H1 (cell line): Measurements from ENCODE around the gene NELL1. TPM values are rescaled to one million over a fixed set of nuclear protein-coding genes. Genes with fewer than 3 reads are reported as not detected.

ENCODE experiments used
- CTCF ChIA-PET: fragments of 300-600 bp; sonication (Branson Sonifier 250); formaldehyde crosslinking; loops from one replicate; lab custom pipeline; 2021; ENCODE audit not compliant: partially characterized antibody; lab: Charles Lee
- POLR2A ChIA-PET: fragments of 300-600 bp; sonication (Branson Sonifier 250); formaldehyde crosslinking; loops from one replicate; lab custom pipeline; 2021; ENCODE audit warnings: inconsistent platforms; ENCODE audit not compliant: partially characterized antibody; lab: Charles Lee
- DNase-seq, 2 experiments: peaks; one replicate each; pipeline versions ENCODE4 v3.0.0 to v3.0.0-alpha.2; 2010 to 2022; ENCODE audit warnings: low spot score in 2 of 2, low read depth in 1 of 2, mixed read lengths in 1 of 2
- FAIRE-seq: peaks from 2 replicates; lab custom pipeline; 2011; peaks lifted over from hg19 to GRCh38; lab: Jason Lieb, UNC
- H2AFZ ChIP-seq: 2 replicates; pipeline ENCODE4 v1.8.1; 2012; ENCODE audit warnings: low read length, inconsistent platforms
- H2AK5ac ChIP-seq: 2 replicates; pipeline ENCODE4 v1.6.1; 2013; ENCODE audit warnings: low read depth, low read length
- H2BK120ac ChIP-seq: replicated peaks from 2 replicates; pipeline ENCODE3; 2013; ENCODE audit warnings: low read depth, low read length, inconsistent platforms
- H2BK12ac ChIP-seq: 2 replicates; pipeline ENCODE4 v1.6.1; 2013; ENCODE audit warnings: low read depth, low read length
- H2BK15ac ChIP-seq: 2 replicates; pipeline ENCODE4 v1.6.1; 2013; ENCODE audit warnings: low read length
- H2BK20ac ChIP-seq: 2 replicates; pipeline ENCODE4 v1.6.1; 2013; ENCODE audit warnings: low read length
- H2BK5ac ChIP-seq: 2 replicates; pipeline ENCODE4 v1.6.1; 2013; ENCODE audit warnings: low read depth, low read length
- H3K14ac ChIP-seq: 2 replicates; pipeline ENCODE4 v1.6.1; 2013; ENCODE audit warnings: inconsistent platforms; ENCODE audit not compliant: insufficient read length
- H3K18ac ChIP-seq: 2 replicates; pipeline ENCODE4 v1.6.1; 2013; ENCODE audit warnings: low read length; ENCODE audit errors: extremely low read depth
- H3K23ac ChIP-seq: 2 replicates; pipeline ENCODE4 v1.6.1; 2013; ENCODE audit warnings: inconsistent platforms; ENCODE audit not compliant: insufficient read length
- H3K23me2 ChIP-seq: 2 replicates; pipeline ENCODE4 v1.6.1; 2013; ENCODE audit warnings: low read depth, low read length
- H3K27ac ChIP-seq: 2 replicates; pipeline ENCODE4 v1.6.1; 2011; ENCODE audit warnings: low read depth, low read length, inconsistent platforms
- H3K27me3 ChIP-seq, 4 experiments: replicated peaks in 1 of 4; 1 replicate in 1 of 4; 2 replicates in 3 of 4; pipeline versions ENCODE4 v1.6.1 to v1.8.1; 2011 to 2013; ENCODE audit warnings: low read length in 3 of 4, mild to moderate bottlenecking in 3 of 4, inconsistent platforms in 2 of 4, mixed read lengths in 2 of 4, moderate library complexity in 1 of 4; ENCODE audit not compliant: control insufficient read depth in 3 of 4, insufficient read depth in 3 of 4; ENCODE audit errors: extremely low read depth in 1 of 4
- H3K36me3 ChIP-seq, 4 experiments: 2 replicates each; pipeline versions ENCODE4 v1.6.1 to v1.8.1; 2011 to 2013; ENCODE audit warnings: mild to moderate bottlenecking in 4 of 4, low read length in 3 of 4, moderate library complexity in 2 of 4, control low read depth in 1 of 4, inconsistent platforms in 1 of 4; ENCODE audit not compliant: insufficient read depth in 4 of 4, control insufficient read depth in 2 of 4
- H3K4ac ChIP-seq: replicated peaks from 2 replicates; pipeline ENCODE3; 2013; ENCODE audit warnings: low read length, low read depth, mixed read lengths, inconsistent platforms; ENCODE audit not compliant: insufficient read length
- H3K4me1 ChIP-seq, 4 experiments: replicated peaks in 1 of 4; 1 replicate in 1 of 4; 2 replicates in 3 of 4; pipeline versions ENCODE4 v1.6.1 to v1.8.1; 2011 to 2013; ENCODE audit warnings: low read length in 3 of 4, inconsistent platforms in 2 of 4, mixed read lengths in 1 of 4; ENCODE audit not compliant: insufficient read depth in 4 of 4, control insufficient read depth in 3 of 4
- H3K4me2 ChIP-seq, 2 experiments: 2 replicates each; pipeline versions ENCODE4 v1.6.1 to v1.8.1; 2011 to 2013; ENCODE audit warnings: low read depth in 2 of 2, low read length in 2 of 2, control low read depth in 1 of 2, inconsistent platforms in 1 of 2, mild to moderate bottlenecking in 1 of 2; ENCODE audit not compliant: insufficient read depth in 1 of 2
- H3K4me3 ChIP-seq, 4 experiments: fragments of 200-600, 300-600 bp in 1 of 4; sonication (generic), shearing (Covaris generic), sonication (Bioruptor Twin) in 1 of 4; 2 replicates each; pipeline versions ENCODE4 v1.5.1 to v1.8.1; 2011 to 2016; ENCODE audit warnings: low read length in 4 of 4, low read depth in 3 of 4, control low read depth in 2 of 4, inconsistent platforms in 2 of 4, mild to moderate bottlenecking in 2 of 4, mixed read lengths in 1 of 4, moderate library complexity in 1 of 4; ENCODE audit not compliant: insufficient read depth in 2 of 4; ENCODE audit errors: extremely low read depth in 1 of 4
- H3K56ac ChIP-seq: replicated peaks from 2 replicates; pipeline ENCODE3; 2013; ENCODE audit warnings: low read depth, mild to moderate bottlenecking, mixed read lengths, low read length, inconsistent platforms; ENCODE audit not compliant: insufficient read length
- H3K79me1 ChIP-seq: 2 replicates; pipeline ENCODE4 v1.6.1; 2013; ENCODE audit warnings: low read depth, low read length, control low read depth
- H3K79me2 ChIP-seq, 2 experiments: 2 replicates each; pipeline versions ENCODE4 v1.6.1 to v1.8.1; 2012 to 2013; ENCODE audit warnings: low read length in 2 of 2, mild to moderate bottlenecking in 2 of 2, inconsistent platforms in 1 of 2; ENCODE audit not compliant: insufficient read depth in 2 of 2, control insufficient read depth in 1 of 2
- H3K9ac ChIP-seq, 4 experiments: replicated peaks in 1 of 4; 1 replicate in 1 of 4; 2 replicates in 3 of 4; pipeline versions ENCODE4 v1.6.1 to v1.8.1; 2011 to 2013; ENCODE audit warnings: low read depth in 3 of 4, low read length in 3 of 4, control low read depth in 2 of 4, mild to moderate bottlenecking in 2 of 4, moderate library complexity in 2 of 4, inconsistent platforms in 1 of 4; ENCODE audit errors: extremely low read depth in 1 of 4
- H3K9me3 ChIP-seq, 2 experiments: 2 replicates each; pipeline versions ENCODE4 v1.6.1 to v1.8.1; 2012 to 2013; ENCODE audit warnings: mild to moderate bottlenecking in 2 of 2, moderate library complexity in 2 of 2, control low read depth in 1 of 2, inconsistent platforms in 1 of 2, low read depth in 1 of 2, low read length in 1 of 2, mixed read lengths in 1 of 2; ENCODE audit not compliant: insufficient read depth in 2 of 2
- H4K20me1 ChIP-seq, 2 experiments: replicated peaks in 1 of 2; 2 replicates each; pipeline versions ENCODE3 to v1.8.1; 2011 to 2013; ENCODE audit warnings: inconsistent platforms in 2 of 2, low read length in 2 of 2, mild to moderate bottlenecking in 1 of 2; ENCODE audit not compliant: insufficient read depth in 2 of 2, control insufficient read depth in 1 of 2
- H4K5ac ChIP-seq: 2 replicates; pipeline ENCODE4 v1.6.1; 2013; ENCODE audit warnings: low read length, low read depth, mixed read lengths, inconsistent platforms; ENCODE audit not compliant: insufficient read length
- H4K8ac ChIP-seq: 2 replicates; pipeline ENCODE4 v1.8.0; 2013; ENCODE audit warnings: mild to moderate bottlenecking, moderate library complexity, low read length, inconsistent platforms; ENCODE audit not compliant: insufficient read depth; ENCODE audit errors: extremely low read depth
- H4K91ac ChIP-seq: replicated peaks from 2 replicates; pipeline ENCODE3; 2013; ENCODE audit warnings: low read length, mixed read lengths, inconsistent platforms; ENCODE audit not compliant: insufficient read length
- EGR1 ChIP-seq: IDR thresholded peaks from 2 replicates; pipeline ENCODE4 v1.6.1; 2011; ENCODE audit warnings: low read depth, low read length, borderline replicate concordance
- RXRA ChIP-seq: IDR thresholded peaks from 2 replicates; pipeline ENCODE4 v1.6.1; 2011; ENCODE audit warnings: low read depth, mild to moderate bottlenecking, low read length, moderate library complexity; ENCODE audit not compliant: insufficient read depth
- SIX5 ChIP-seq: IDR thresholded peaks from 2 replicates; pipeline ENCODE4 v1.6.1; 2011; ENCODE audit warnings: mild to moderate bottlenecking, low read depth, low read length
- YY1 ChIP-seq: IDR thresholded peaks from 2 replicates; pipeline ENCODE4 v1.6.1; 2011; ENCODE audit warnings: low read depth, mild to moderate bottlenecking, low read length
- WGBS, 2 experiments: shearing (Covaris generic) in 1 of 2; methylation state at CpG; one replicate each; pipeline versions ENCODE4 v1.1.6 to v1.1.7; 2013 to 2015; ENCODE audit warnings: low lambda C conversion rate in 2 of 2, mixed read lengths in 2 of 2, inconsistent platforms in 1 of 2, low coverage in 1 of 2, missing lambda C conversion rate in 1 of 2; ENCODE audit not compliant: insufficient replicate concordance in 2 of 2, insufficient coverage in 1 of 2, insufficient read length in 1 of 2; ENCODE audit errors: extremely low coverage in 1 of 2, missing lambda C conversion rate in 1 of 2; 5-methylcytosine and 5-hydroxymethylcytosine counted together
- polyA plus RNA-seq, 7 experiments: library from polyadenylated mRNA; depleted of rRNA in 3 of 7; stranded (reverse) in 5 of 7; unstranded in 2 of 7; fragments of >200 nt in 5 of 7; fragments of 200-250 nt in 2 of 7; gene quantifications; 1 replicate in 5 of 7; 2 replicates in 1 of 7; 4 replicates in 1 of 7; pipeline versions ENCODE4 v1.2.1 to v1.2.3, GENCODE V29; 2011 to 2013; ENCODE audit warnings: missing spikeins in 2 of 7, mixed read lengths in 2 of 7
- total RNA-seq: library from RNA; stranded (reverse); fragmentation: NEBNext Ultra II Directional; extraction: Animal tissue kit (Norgen Biotek cat#: 25700); gene quantifications from 2 replicates; pipeline ENCODE4 v1.2.1, GENCODE V29; 2021

The NELL1 gene
- total and polyA plus RNA-seq, 2 of the 8 experiments (the other 6 are each of a cell fraction or from before 2014, with no cell fraction given) = 0.21 TPM; not detected in 1

GRCh38 chr11:20631519-20632168 is 37.7 kb upstream of the NELL1 start:
- WGBS, 2 experiments = 83% methylated on average over 5 of the region's 5 CpGs; no CpG with 5 or more reads in 1 of the 2 experiments
- no peak overlapping the region for H3K56ac ChIP-seq
- H3K4me1 ChIP-seq = peaks cover 0 to 4% (median 0%) of the 10 kb centered on the region in 4 experiments; a peak in 1 of 7 replicates
- H4K5ac ChIP-seq = no peak overlapping the region
- H3K27ac ChIP-seq = no peak overlapping the region
- H2BK12ac ChIP-seq = no peak overlapping the region
- DNase-seq (no peak), FAIRE-seq (no peak)
- TF ChIP-seq YY1 (no peak), EGR1 (no peak), RXRA (no peak), SIX5 (no peak)
- H2BK20ac ChIP-seq = no peak overlapping the region
- H2BK120ac ChIP-seq = no peak overlapping the region
- H4K91ac ChIP-seq = no peak overlapping the region
- no peak overlapping the region for H2BK5ac ChIP-seq
- no peak overlapping the region for H2AK5ac ChIP-seq
- no peaks in the 10 kb centered on the region for H3K36me3 ChIP-seq
- no peak overlapping the region for H3K14ac ChIP-seq
- ChIA-PET POLR2A (no interaction called here), CTCF (interaction anchor here (1.1 kb wide), 2 partner anchors 11 to 22 kb away, joined by 3 to 5 read pairs; no protein-coding TSS in a partner anchor)
- H3K9ac ChIP-seq = no peak overlapping the region
- no peaks in the 10 kb centered on the region for H3K79me2 ChIP-seq
- no peaks in the 10 kb centered on the region for H4K20me1 ChIP-seq
- H2BK15ac ChIP-seq = no peak overlapping the region
- H3K4me2 ChIP-seq = no peak overlapping the region
- H4K8ac ChIP-seq = no peak overlapping the region
- no peak overlapping the region for H3K23ac ChIP-seq
- no peaks in the 10 kb centered on the region; a peak in 1 of 4 replicates for H3K9me3 ChIP-seq
- no peaks in the 10 kb centered on the region for H3K23me2 ChIP-seq
- H3K4ac ChIP-seq = no peak overlapping the region
- no peaks in the 10 kb centered on the region for H3K27me3 ChIP-seq
- H3K4me3 ChIP-seq = no peak overlapping the region
- H3K79me1 ChIP-seq = no peaks in the 10 kb centered on the region
- no peak overlapping the region for H2AFZ ChIP-seq
- H3K18ac ChIP-seq = no peak overlapping the region
